Bronchial epithelial cell (primary cell): ENCODE results near the gene KRT34. TPM values are rescaled to one million over a fixed set of nuclear protein-coding genes. Genes with fewer than 3 reads are reported as not detected.
"Not testable (repeated sequence)": the region's sequence is repeated elsewhere in the genome, so short reads cannot be mapped to it uniquely, and the experiment has no call there.

Source experiments
- DNase-seq: peaks from one replicate; pipeline ENCODE4 v3.0.0-alpha.2; 2010; ENCODE audit warnings: low read depth
- FAIRE-seq: peaks from 2 replicates; lab custom pipeline; 2011; peaks lifted over from hg19 to GRCh38; lab: Jason Lieb, UNC
- H3K27me3 ChIP-seq: 2 replicates; pipeline ENCODE4 v1.5.1; 2011; ENCODE audit warnings: low read length; ENCODE audit not compliant: control insufficient read depth, insufficient read depth
- H3K36me3 ChIP-seq: 2 replicates; pipeline ENCODE4 v1.5.1; 2011; ENCODE audit warnings: low read length; ENCODE audit not compliant: control insufficient read depth, insufficient read depth
- H3K4me3 ChIP-seq: 2 replicates; pipeline ENCODE4 v1.5.1; 2011; ENCODE audit warnings: mild to moderate bottlenecking, low read depth, low read length, control low read depth
- CTCF ChIP-seq: IDR thresholded peaks from 2 replicates; pipeline ENCODE4 v1.5.1; 2011; ENCODE audit warnings: mild to moderate bottlenecking, moderate library complexity, low read length, control low read depth, inconsistent platforms; ENCODE audit not compliant: insufficient read depth, severe bottlenecking
- total RNA-seq: library from RNA; depleted of rRNA; stranded (reverse); fragments of >200 nt; gene quantifications from 2 replicates; pipeline ENCODE4 v1.2.1, GENCODE V29; 2014

Gene KRT34
- total RNA-seq, 1 donor from 2014 or later = 0.53 TPM

GRCh38 chr17:41402161-41402560, 20.1 kb upstream of the KRT34 start:
- Histone ChIP-seq H3K36me3 (no peaks in the 10 kb centered on the region), H3K4me3 (no peak overlapping the region), H3K27me3 (no peaks in the 10 kb centered on the region)
- DNase-seq (no peak), FAIRE-seq (no peak)
- no peak for TF ChIP-seq CTCF

GRCh38 chr17:41396996-41397660, 15.0 kb upstream of the KRT34 start, which contains the start of gene KRT31:
TSS of gene KRT31 (minus strand) at chr17:41397608. CDS start at chr17:41397539, 69 bp downstream.
- H3K4me3 ChIP-seq = no peak within 1 kb of the TSS
- H3K27me3 ChIP-seq = no peaks in the 10 kb centered on the region
- no peak for TF ChIP-seq CTCF
- DNase-seq (no peak), FAIRE-seq (no peak)
- no peaks in the 10 kb centered on the region for H3K36me3 ChIP-seq

DNA sequence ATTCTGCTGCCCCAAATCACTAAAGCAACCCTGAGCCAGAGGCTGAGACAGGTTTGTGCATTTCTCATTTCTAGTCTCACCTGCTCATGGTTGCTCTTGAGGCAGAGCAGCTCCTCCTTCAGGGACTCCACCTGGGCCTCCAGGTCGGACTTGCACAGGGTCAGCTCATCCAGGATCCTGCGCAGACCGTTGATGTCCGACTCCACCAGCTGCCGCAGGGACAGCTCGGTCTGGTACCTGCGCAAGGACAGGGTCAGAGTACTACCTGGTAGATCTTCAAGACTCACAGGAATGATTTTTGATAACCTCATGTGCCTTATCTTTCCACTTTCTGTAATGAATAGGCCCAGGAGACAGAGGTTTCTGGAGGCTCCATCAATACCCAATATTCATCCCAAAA, 14.2 kb upstream of the KRT34 start:
- H3K27me3 ChIP-seq = no peaks in the 10 kb centered on the region
- FAIRE-seq (no peak), DNase-seq (no peak)
- no peak for TF ChIP-seq CTCF
- H3K36me3 ChIP-seq = no peaks in the 10 kb centered on the region
- H3K4me3 ChIP-seq = no peak overlapping the region

DNA sequence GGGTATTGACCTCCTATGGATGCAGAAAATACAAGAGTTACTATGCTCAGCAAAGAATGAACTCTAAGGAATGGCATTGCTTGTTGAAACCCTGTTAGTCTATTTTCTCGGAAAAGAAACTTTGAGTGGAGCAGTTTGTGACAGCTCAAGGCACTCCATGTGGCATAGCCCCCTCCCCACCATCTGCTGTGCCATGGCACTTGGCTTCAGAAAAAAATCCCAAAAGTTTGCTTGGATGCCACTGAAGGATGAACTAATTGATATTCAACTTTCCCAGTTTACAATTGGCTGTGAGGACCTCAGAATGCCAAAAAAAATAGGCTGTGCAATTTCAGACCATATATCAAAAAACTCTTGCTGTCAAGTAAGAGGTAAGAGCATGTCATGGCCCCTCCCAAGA, 13.5 kb upstream of the KRT34 start:
- Histone ChIP-seq H3K27me3 (no peaks in the 10 kb centered on the region), H3K36me3 (no peaks in the 10 kb centered on the region), H3K4me3 (no peak overlapping the region)
- FAIRE-seq = no peak
- no peak for TF ChIP-seq CTCF
- no peak for DNase-seq

GRCh38 chr17:41395044-41395443, 12.9 kb upstream of the KRT34 start:
- H3K36me3 ChIP-seq, DNase-seq, H3K4me3 ChIP-seq, H3K27me3 ChIP-seq, FAIRE-seq: not testable (repeated sequence)

DNA sequence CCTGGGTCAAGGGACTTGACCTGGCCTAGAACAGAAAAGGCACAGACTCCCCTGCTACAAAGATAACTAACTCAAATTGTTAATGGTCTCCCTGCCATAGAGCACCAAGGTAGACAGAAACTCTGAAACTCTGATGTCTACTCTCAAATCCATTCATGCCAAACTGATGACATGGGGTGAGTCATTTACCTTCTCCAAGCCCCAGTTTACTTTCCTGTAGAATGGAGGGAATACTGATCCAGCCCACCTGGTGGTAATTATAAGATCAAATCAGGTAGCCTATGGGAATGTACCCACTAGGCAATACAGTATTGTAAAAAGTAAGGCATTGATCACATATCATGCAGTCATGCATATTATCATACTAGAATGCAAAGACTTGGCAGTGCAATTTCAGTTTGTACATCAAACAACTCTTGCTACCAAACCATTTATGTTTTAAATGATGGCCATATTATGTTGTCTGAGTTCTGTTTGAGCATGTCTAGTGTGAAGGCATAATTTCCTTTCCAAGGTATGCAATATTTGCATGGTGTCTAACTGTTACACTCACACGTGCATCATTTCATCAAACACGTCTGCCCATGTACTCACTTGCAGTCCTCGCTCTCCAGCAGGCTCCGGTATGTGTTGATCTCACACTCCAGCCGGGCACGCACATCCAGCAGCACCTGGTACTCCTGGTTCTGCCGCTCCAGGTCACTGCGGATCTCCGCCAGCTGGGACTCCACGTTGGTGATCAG, 12.3 kb upstream of the KRT34 start:
- H3K36me3 ChIP-seq = no peaks in the 10 kb centered on the region
- DNase-seq (peak; percentile 99), FAIRE-seq (peak; percentile 99)
- no peaks in the 10 kb centered on the region for H3K27me3 ChIP-seq
- H3K4me3 ChIP-seq = no peak overlapping the region
- TF ChIP-seq CTCF = no peak
